HepG2 (cell line): Measurements from ENCODE around the gene TXNDC16. TPM values are rescaled to one million over a fixed set of nuclear protein-coding genes. Genes with fewer than 3 reads are reported as not detected.

ENCODE experiments used
- ATAC-seq: fragments of 200-7000 bp; cut with Tn5 transposase; 3 replicates; pipeline ENCODE4 v1.9.1; 2020; ENCODE audit warnings: mild to moderate bottlenecking, moderate library complexity
- BruUV-seq: library from RNA; stranded (reverse); fragments of 400-500 nt; replicated peaks from 2 replicates; lab custom pipeline; 2021; lab: Mats Ljungman, UMichigan
- CTCF ChIA-PET: fragments of 300-600 bp; formaldehyde crosslinking; extraction: SDS; loops from one replicate; lab custom pipeline; 2021; ENCODE audit warnings: low total read pairs, inconsistent platforms, low intra/inter-chr PET ratio; lab: Yijun Ruan, JAX
- POLR2A ChIA-PET: fragments of 350-600 bp; sonication (Branson Sonifier 250); formaldehyde crosslinking; loops from one replicate; lab custom pipeline; 2020; ENCODE audit warnings: antibody characterized with exemption, inconsistent platforms; lab: Yijun Ruan, JAX
- DNase-seq: peaks from one replicate; pipeline ENCODE4 v3.0.0-alpha.2; 2015; ENCODE audit warnings: low spot score
- FAIRE-seq: peaks from 3 replicates; lab custom pipeline; 2011; peaks lifted over from hg19 to GRCh38; lab: Jason Lieb, UNC
- H2AFZ ChIP-seq: one replicate; pipeline ENCODE4 v1.6.1; 2011; ENCODE audit warnings: low read length, inconsistent platforms
- H3K27ac ChIP-seq: fragments of 300-600 bp; 3 replicates; pipeline ENCODE4 v1.8.0; 2011; ENCODE audit warnings: mixed run types, mild to moderate bottlenecking, mixed read lengths, low read length, inconsistent platforms; ENCODE audit not compliant: insufficient read depth; ENCODE audit errors: extremely low read length
- H3K27me3 ChIP-seq, 2 experiments: fragments of 200-600 bp in 1 of 2; 2 replicates in 1 of 2; 3 replicates in 1 of 2; pipeline versions ENCODE4 v1.6.0 to v1.8.0; 2011; ENCODE audit warnings: low read length in 2 of 2, mild to moderate bottlenecking in 2 of 2, moderate library complexity in 2 of 2, inconsistent platforms in 1 of 2; ENCODE audit not compliant: insufficient read depth in 2 of 2, control insufficient read depth in 1 of 2
- H3K36me3 ChIP-seq, 2 experiments: fragments of 200-600 bp in 1 of 2; replicated peaks in 1 of 2; 2 replicates in 1 of 2; 3 replicates in 1 of 2; pipeline versions ENCODE4 v1.5.1 to v1.8.0; 2011; ENCODE audit warnings: low read length in 2 of 2, inconsistent platforms in 1 of 2; ENCODE audit not compliant: insufficient read depth in 2 of 2, control insufficient read depth in 1 of 2
- H3K4me1 ChIP-seq: 2 replicates; pipeline ENCODE4 v1.5.1; 2012; ENCODE audit warnings: low read length, inconsistent platforms; ENCODE audit not compliant: insufficient read depth
- H3K4me2 ChIP-seq: 2 replicates; pipeline ENCODE4 v1.6.0; 2011; ENCODE audit warnings: low read depth, low read length, inconsistent platforms
- H3K4me3 ChIP-seq, 3 experiments: fragments of 200-600 bp in 1 of 3; sonication (generic), shearing (Covaris generic) in 1 of 3; replicated peaks in 1 of 3; 2 replicates each; pipeline ENCODE4 v1.5.1; 2011 to 2016; ENCODE audit warnings: low read length in 3 of 3, inconsistent platforms in 2 of 3, low read depth in 2 of 3, mild to moderate bottlenecking in 2 of 3, control low read depth in 1 of 3, mixed read lengths in 1 of 3; ENCODE audit not compliant: insufficient read depth in 1 of 3
- H3K79me2 ChIP-seq: one replicate; pipeline ENCODE4 v1.6.1; 2011; ENCODE audit warnings: low read length, inconsistent platforms; ENCODE audit not compliant: insufficient read depth
- H3K9ac ChIP-seq: 2 replicates; pipeline ENCODE4 v1.6.0; 2011; ENCODE audit warnings: mild to moderate bottlenecking, low read depth, low read length, inconsistent platforms; ENCODE audit not compliant: insufficient read depth
- H3K9me3 ChIP-seq: 2 replicates; pipeline ENCODE4 v1.5.1; 2012; ENCODE audit warnings: mild to moderate bottlenecking, low read length
- H4K20me1 ChIP-seq: 2 replicates; pipeline ENCODE4 v1.6.0; 2011; ENCODE audit warnings: inconsistent platforms, mild to moderate bottlenecking, low read length, moderate library complexity; ENCODE audit not compliant: insufficient read depth
- ARID4A ChIP-seq: sonication (generic); formaldehyde crosslinking; IDR thresholded peaks from 2 replicates; pipeline ENCODE4 v1.5.0; 2020; ENCODE audit warnings: mild to moderate bottlenecking, missing genetic modification reagents, borderline replicate concordance
- FIP1L1 ChIP-seq: fragments of 200-400 bp; formaldehyde crosslinking; IDR thresholded peaks from 2 replicates; pipeline ENCODE4 v1.6.1; 2018; ENCODE audit warnings: low read depth, mild to moderate bottlenecking, low read length, moderate library complexity, borderline replicate concordance; ENCODE audit not compliant: insufficient read depth
- FOXA1 ChIP-seq, 2 experiments: fragments of 450-650 bp in 1 of 2; sonication (generic) in 1 of 2; formaldehyde crosslinking in 1 of 2; IDR thresholded peaks; 2 replicates each; pipeline versions ENCODE4 v1.4.0 to v1.6.1; 2016 to 2020; ENCODE audit warnings: missing genetic modification reagents in 1 of 2
- FUBP1 ChIP-seq: sonication (generic); formaldehyde crosslinking; IDR thresholded peaks from 2 replicates; pipeline ENCODE4 v1.5.1; 2020; ENCODE audit warnings: missing genetic modification reagents, mild to moderate bottlenecking, borderline replicate concordance
- GPBP1L1 ChIP-seq: sonication (generic); formaldehyde crosslinking; IDR thresholded peaks from 2 replicates; pipeline ENCODE4 v1.5.0; 2020; ENCODE audit warnings: mild to moderate bottlenecking, missing genetic modification reagents
- GPN1 ChIP-seq: sonication (generic); formaldehyde crosslinking; IDR thresholded peaks from 2 replicates; pipeline ENCODE4 v1.5.1; 2020; ENCODE audit warnings: missing genetic modification reagents, borderline replicate concordance
- POLR2AphosphoS2 ChIP-seq: IDR thresholded peaks from 2 replicates; pipeline ENCODE4 v1.6.1; 2011; ENCODE audit warnings: low read depth, low read length, improper control_type of control experiment
- SETDB1 ChIP-seq: sonication (generic); formaldehyde crosslinking; IDR thresholded peaks from 2 replicates; pipeline ENCODE4 v1.5.1; 2020; ENCODE audit warnings: missing genetic modification reagents, mild to moderate bottlenecking, borderline replicate concordance
- SOX6 ChIP-seq, 2 experiments: fragments of 450-650 bp in 1 of 2; sonication (generic) in 1 of 2; formaldehyde crosslinking in 1 of 2; IDR thresholded peaks; 2 replicates each; pipeline versions ENCODE4 v1.4.0 to v1.6.1; 2017 to 2020; ENCODE audit warnings: antibody characterized with exemption in 1 of 2, mild to moderate bottlenecking in 1 of 2, missing genetic modification reagents in 1 of 2
- ZMYM4 ChIP-seq: sonication (generic); formaldehyde crosslinking; IDR thresholded peaks from 2 replicates; pipeline ENCODE4 v1.8.1; 2023; ENCODE audit warnings: mild to moderate bottlenecking, missing genetic modification reagents
- ZNF101 ChIP-seq: sonication (generic); formaldehyde crosslinking; IDR thresholded peaks from 2 replicates; pipeline ENCODE4 v1.4.0; 2020; ENCODE audit warnings: mild to moderate bottlenecking, low read depth, missing genetic modification reagents, borderline replicate concordance
- ZNF281 ChIP-seq: sonication (generic); formaldehyde crosslinking; IDR thresholded peaks from 2 replicates; pipeline ENCODE4 v1.4.0; 2020; ENCODE audit warnings: missing genetic modification reagents, borderline replicate concordance
- ZSCAN9 ChIP-seq: IDR thresholded peaks from 2 replicates; pipeline ENCODE4 v1.6.1; 2016; ENCODE audit warnings: borderline replicate concordance
- WGBS: methylation state at CpG from one replicate; pipeline ENCODE4 v1.1.6; 2017; ENCODE audit warnings: low lambda C conversion rate; 5-methylcytosine and 5-hydroxymethylcytosine counted together
- in situ Hi-C: cut with HindIII; loops from 2 replicates; pipeline ENCODE4 v1.10.0; 2017; ENCODE audit warnings: low pct_unique_long_range_greater_than_20kb; ENCODE audit not compliant: extremely low pct_ligation_motif_present
- intact Hi-C: fragments of 100-400 bp; cut with micrococcal nuclease; formaldehyde crosslinking; loops from one replicate; pipeline ENCODE4 v1.10.0; 2022; ENCODE audit not compliant: unreplicated experiment
- polyA plus RNA-seq, 8 experiments: library from polyadenylated mRNA; depleted of rRNA in 3 of 8; stranded (reverse) in 7 of 8; unstranded in 1 of 8; fragments of >200 nt; fragmentation: Illumina TruSeq in 4 of 8; extraction: Trizol in 4 of 8; gene quantifications; 2 replicates each; pipeline versions ENCODE4 v1.2.1 to v1.2.3, GENCODE V29; 2011 to 2016; ENCODE audit warnings: low read depth in 4 of 8, missing spikeins in 1 of 8, mixed read lengths in 1 of 8; ENCODE audit not compliant: insufficient read depth in 1 of 8
- total RNA-seq, 5 experiments: library from RNA; depleted of rRNA; stranded (reverse); fragments of >200 nt; fragmentation: Illumina TruSeq; extraction: Trizol; gene quantifications; 2 replicates each; pipeline ENCODE4 v1.2.3, GENCODE V29; 2016; ENCODE audit warnings: low read depth in 1 of 5

Gene TXNDC16
- total and polyA plus RNA-seq, 2 of the 13 experiments (the other 11 are each of a cell fraction or from before 2014, with no cell fraction given) = 4.6 to 6.2 TPM

GRCh38 chr14:52596320-52596719 lies 44.0 kb upstream of the TXNDC16 start:
- CTCF ChIA-PET = no interaction called here
- no peak for FAIRE-seq
- in situ Hi-C loops = no loop called here
- no peak for TF ChIP-seq FIP1L1
- TF ChIP-seq SOX6 (IDR thresholded peaks at IDR 0.05) = no peak
- TF ChIP-seq SOX6 (CRISPR knock-in tag; IDR thresholded peaks at IDR 0.05) = peak; percentile 64
- TF ChIP-seq GPN1 (CRISPR knock-in tag) = 0 out of 2 replicates have a peak, but pooled peaks have one; percentile 23
- no peak for TF ChIP-seq ZNF101 (CRISPR knock-in tag)
- no peak for TF ChIP-seq GPBP1L1 (CRISPR knock-in tag)
- peak; percentile 87 for TF ChIP-seq ZNF281 (CRISPR knock-in tag)
- TF ChIP-seq SETDB1 (CRISPR knock-in tag) = no peak
- TF ChIP-seq ARID4A (CRISPR knock-in tag) = peak; percentile 21; the same call in 1 of the 2 replicates
- no peak for TF ChIP-seq FOXA1 (IDR thresholded peaks at IDR 0.05)
- peak; percentile 34; the same call in 1 of the 2 replicates for TF ChIP-seq FOXA1 (CRISPR knock-in tag; IDR thresholded peaks at IDR 0.05)
- TF ChIP-seq FUBP1 (CRISPR knock-in tag) = no peak
- no peak for TF ChIP-seq ZSCAN9 (CRISPR knock-in tag)
- TF ChIP-seq POLR2AphosphoS2 = no peak
- 0 out of 2 replicates have a peak, but pooled peaks have one; percentile 29 for TF ChIP-seq ZMYM4 (CRISPR knock-in tag)

More at GRCh38 chr14:52596320-52596719, 44.0 kb upstream of the TXNDC16 start:
- WGBS = 13% methylated on average over 1 of the region's 10 CpGs
- no TSS peak for BruUV-seq
- peak overlapping the region; percentile 51 for H3K4me2 ChIP-seq
- no peaks in the 10 kb centered on the region for H3K9me3 ChIP-seq
- ATAC-seq = peak; percentile 66
- no peak overlapping the region for H3K27ac ChIP-seq
- H3K4me1 ChIP-seq = peaks cover 15% of the 10 kb centered on the region
- H3K9ac ChIP-seq = no peak overlapping the region
- H2AFZ ChIP-seq = no peak overlapping the region
- H4K20me1 ChIP-seq = no peaks in the 10 kb centered on the region
- H3K4me3 ChIP-seq = peak overlapping the region in 1 of 3 experiments; percentile 46; a peak in 2 of 6 replicates
- POLR2A ChIA-PET = no interaction called here
- peak; percentile 37 for DNase-seq
- no peaks in the 10 kb centered on the region for H3K79me2 ChIP-seq
- H3K27me3 ChIP-seq = no peaks in the 10 kb centered on the region
- intact Hi-C loops = no loop called here
- no peaks in the 10 kb centered on the region for H3K36me3 ChIP-seq
